Loucy (cell line): ENCODE results near the gene NOC4L.
"Not testable (repeated sequence)": the region's sequence is repeated elsewhere in the genome, so short reads cannot be mapped to it uniquely, and the experiment has no call there.

Experiments
- H2AFZ ChIP-seq: fragments of 200-600 bp; sonication (generic); 2 replicates; pipeline ENCODE4 v1.6.0; 2016; ENCODE audit warnings: antibody characterized with exemption, mild to moderate bottlenecking, low read length, moderate library complexity
- H3F3A ChIP-seq: fragments of 200-600 bp; 2 replicates; pipeline ENCODE4 v1.6.0; 2016; ENCODE audit warnings: antibody characterized with exemption, low read depth, mild to moderate bottlenecking
- H3K27me3 ChIP-seq: fragments of 200-600 bp; sonication (generic); 2 replicates; pipeline ENCODE4 v1.6.1; 2014; ENCODE audit warnings: low read length, mild to moderate bottlenecking; ENCODE audit not compliant: insufficient read depth, poor library complexity, severe bottlenecking
- H3K36me3 ChIP-seq: fragments of 200-600 bp; sonication (generic); 2 replicates; pipeline ENCODE4 v1.6.1; 2016; ENCODE audit warnings: low read length; ENCODE audit not compliant: insufficient read depth
- H3K4me1 ChIP-seq: fragments of 200-600 bp; sonication (generic); 2 replicates; pipeline ENCODE4 v1.5.1; 2014; ENCODE audit warnings: low read length, mild to moderate bottlenecking; ENCODE audit not compliant: insufficient read depth, poor library complexity, severe bottlenecking
- H3K4me2 ChIP-seq: fragments of 200-600 bp; sonication (generic); 2 replicates; pipeline ENCODE4 v1.6.0; 2014; ENCODE audit warnings: antibody characterized with exemption, low read length, low read depth, mild to moderate bottlenecking; ENCODE audit not compliant: poor library complexity, severe bottlenecking
- H3K4me3 ChIP-seq: fragments of 200-600 bp; sonication (generic); 2 replicates; pipeline ENCODE4 v1.5.1; 2014; ENCODE audit warnings: low read length, mild to moderate bottlenecking, mixed read lengths; ENCODE audit not compliant: poor library complexity, severe bottlenecking
- H3K79me2 ChIP-seq: fragments of 200-600 bp; sonication (generic); 2 replicates; pipeline ENCODE4 v1.6.1; 2014; ENCODE audit warnings: low read length; ENCODE audit not compliant: insufficient read depth
- H3K9ac ChIP-seq: fragments of 200-600 bp; sonication (generic); 2 replicates; pipeline ENCODE4 v1.6.0; 2014; ENCODE audit warnings: mild to moderate bottlenecking, low read depth, low read length, moderate library complexity; ENCODE audit not compliant: poor library complexity, severe bottlenecking
- H3K9me2 ChIP-seq: fragments of 200-600 bp; sonication (generic); replicated peaks from 2 replicates; pipeline ENCODE4 v1.6.1; 2016; ENCODE audit warnings: low read depth, low read length, mixed read lengths
- H3K9me3 ChIP-seq: fragments of 200-600 bp; sonication (generic); 2 replicates; pipeline ENCODE4 v1.6.1; 2014; ENCODE audit warnings: mild to moderate bottlenecking, antibody characterized with exemption, low read length, low read depth; ENCODE audit not compliant: insufficient read depth
- H4K20me1 ChIP-seq: fragments of 200-600 bp; sonication (generic); 2 replicates; pipeline ENCODE4 v1.6.0; 2014; ENCODE audit warnings: antibody characterized with exemption, low read length, mild to moderate bottlenecking; ENCODE audit not compliant: insufficient read depth, poor library complexity, severe bottlenecking
- EZH2phosphoT487 ChIP-seq: fragments of 200-600 bp; IDR thresholded peaks from 2 replicates; pipeline ENCODE4 v1.6.1; 2018; ENCODE audit warnings: antibody characterized with exemption, mild to moderate bottlenecking, moderate library complexity, borderline replicate concordance
- TF ChIP-seq, protein P1 (sequence below): fragments of 200-600 bp; sonication (generic); conservative IDR thresholded peaks from 2 replicates; pipeline ENCODE4 v1.5.1; 2014; ENCODE audit warnings: mild to moderate bottlenecking, antibody characterized with exemption, low read length

NOC4L gene

GRCh38 chr12:132100306-132101065 lies 43.8 kb upstream of the NOC4L start:
- no peak for TF ChIP-seq EZH2phosphoT487
- TF ChIP-seq, protein P1, sequence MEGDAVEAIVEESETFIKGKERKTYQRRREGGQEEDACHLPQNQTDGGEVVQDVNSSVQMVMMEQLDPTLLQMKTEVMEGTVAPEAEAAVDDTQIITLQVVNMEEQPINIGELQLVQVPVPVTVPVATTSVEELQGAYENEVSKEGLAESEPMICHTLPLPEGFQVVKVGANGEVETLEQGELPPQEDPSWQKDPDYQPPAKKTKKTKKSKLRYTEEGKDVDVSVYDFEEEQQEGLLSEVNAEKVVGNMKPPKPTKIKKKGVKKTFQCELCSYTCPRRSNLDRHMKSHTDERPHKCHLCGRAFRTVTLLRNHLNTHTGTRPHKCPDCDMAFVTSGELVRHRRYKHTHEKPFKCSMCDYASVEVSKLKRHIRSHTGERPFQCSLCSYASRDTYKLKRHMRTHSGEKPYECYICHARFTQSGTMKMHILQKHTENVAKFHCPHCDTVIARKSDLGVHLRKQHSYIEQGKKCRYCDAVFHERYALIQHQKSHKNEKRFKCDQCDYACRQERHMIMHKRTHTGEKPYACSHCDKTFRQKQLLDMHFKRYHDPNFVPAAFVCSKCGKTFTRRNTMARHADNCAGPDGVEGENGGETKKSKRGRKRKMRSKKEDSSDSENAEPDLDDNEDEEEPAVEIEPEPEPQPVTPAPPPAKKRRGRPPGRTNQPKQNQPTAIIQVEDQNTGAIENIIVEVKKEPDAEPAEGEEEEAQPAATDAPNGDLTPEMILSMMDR = no peak
- H3K79me2 ChIP-seq = peaks cover 8% of the 10 kb centered on the region; the same call in 1 of the 2 replicates
- no peak overlapping the region for H3K9ac ChIP-seq
- H3K4me2 ChIP-seq = no peak overlapping the region
- peaks cover 3% of the 10 kb centered on the region for H4K20me1 ChIP-seq
- H3K9me2 ChIP-seq = no peaks in the 10 kb centered on the region
- H3K4me3 ChIP-seq = no peak overlapping the region
- no peaks in the 10 kb centered on the region for H3K4me1 ChIP-seq
- no peak overlapping the region for H2AFZ ChIP-seq
- H3K27me3 ChIP-seq = no peaks in the 10 kb centered on the region
- H3K9me3 ChIP-seq = no peaks in the 10 kb centered on the region
- peaks cover 18% of the 10 kb centered on the region; the same call in 1 of the 2 replicates for H3K36me3 ChIP-seq
- H3F3A ChIP-seq = no peaks in the 10 kb centered on the region; the same call in 1 of the 2 replicates

DNA sequence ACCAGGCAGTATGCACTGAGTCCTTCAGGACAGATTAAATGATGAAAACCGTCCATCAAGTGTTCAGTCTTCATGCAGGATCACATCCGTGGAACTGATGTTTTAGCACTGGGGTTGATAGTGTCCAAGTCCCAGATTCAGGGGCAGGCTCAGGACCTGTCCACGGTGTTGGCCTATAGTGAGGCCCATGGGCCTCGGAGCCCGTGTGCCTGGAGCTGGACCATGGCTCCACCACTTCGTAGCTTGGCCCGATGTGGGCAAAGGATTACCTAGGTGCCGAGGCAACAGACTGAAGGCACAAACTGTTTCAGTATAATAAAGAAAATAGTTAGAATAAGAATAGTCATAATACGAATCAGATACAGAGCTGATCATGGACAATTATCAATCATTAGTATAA lies 42.0 kb upstream of the NOC4L start:
- no peaks in the 10 kb centered on the region for H3K9me2 ChIP-seq
- H3K27me3 ChIP-seq = no peaks in the 10 kb centered on the region
- no peak for TF ChIP-seq EZH2phosphoT487
- TF ChIP-seq, protein P1 = no peak
- no peaks in the 10 kb centered on the region; the same call in 1 of the 2 replicates for H3F3A ChIP-seq
- H3K4me3 ChIP-seq = no peak overlapping the region
- no peak overlapping the region for H3K4me2 ChIP-seq
- H3K4me1 ChIP-seq = no peaks in the 10 kb centered on the region
- H3K9ac ChIP-seq = no peak overlapping the region
- peaks cover 3% of the 10 kb centered on the region for H4K20me1 ChIP-seq
- H3K36me3 ChIP-seq = peaks cover 29% of the 10 kb centered on the region; the same call in 1 of the 2 replicates
- H3K9me3 ChIP-seq = no peaks in the 10 kb centered on the region
- no peak overlapping the region for H2AFZ ChIP-seq
- peaks cover 8% of the 10 kb centered on the region; the same call in 1 of the 2 replicates for H3K79me2 ChIP-seq

DNA sequence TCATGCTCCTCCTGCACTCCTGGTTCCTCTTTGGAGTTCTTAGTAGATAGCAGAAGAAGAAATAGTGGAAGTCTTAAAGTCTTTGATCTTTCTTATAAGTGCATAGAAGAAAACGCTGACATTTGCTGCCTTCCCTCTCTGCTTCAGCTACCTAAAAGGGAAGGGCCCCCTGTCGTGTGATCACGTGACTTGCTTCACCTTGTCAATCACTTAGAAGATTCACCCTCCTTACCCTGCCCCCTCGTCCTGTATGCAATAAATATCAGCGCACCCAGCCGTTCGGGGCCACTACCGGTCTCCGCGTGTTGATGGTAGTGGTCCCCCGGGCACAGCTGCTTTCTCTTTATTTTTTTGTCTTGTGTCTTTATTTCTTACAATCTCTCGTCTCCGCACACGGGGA lies 41.2 kb upstream of the NOC4L start:
- H3K9me2 ChIP-seq, H3K27me3 ChIP-seq, H4K20me1 ChIP-seq, H3K4me1 ChIP-seq, H3K9me3 ChIP-seq, H3K79me2 ChIP-seq, H3K9ac ChIP-seq, H3K4me3 ChIP-seq, H2AFZ ChIP-seq, H3K4me2 ChIP-seq, H3F3A ChIP-seq: not testable (repeated sequence)
- H3K36me3 ChIP-seq = peaks cover 29% of the 10 kb centered on the region; the same call in 1 of the 2 replicates
